ENCODE measurements around the gene PCBD1.

PCBD1 gene

GRCh38 chr10:70911386-70911785 lies 23.0 kb upstream of the PCBD1 start:
- Mint-ChIP-seq H3K9me3 (no peaks in the 10 kb centered on the region), H3K27me3 (no peaks in the 10 kb centered on the region), H3K27ac (no peak overlapping the region), H3K4me1 (ENCODE audit: low read depth) (no peaks in the 10 kb centered on the region), H3K4me3 (no peak overlapping the region), H3K36me3 (ENCODE audit: low read depth) (no peaks in the 10 kb centered on the region)

- H3K9me3 Mint-ChIP-seq, result no peaks in the 10 kb centered on the region
- no peak overlapping the region for H3K4me3 Mint-ChIP-seq
Measured at GRCh38 chr10:70910486-70911341, 22.3 kb upstream of the PCBD1 start.

GRCh38 chr10:70909326-70909935 lies 21.1 kb upstream of the PCBD1 start:
- Mint-ChIP-seq H3K27ac (no peak overlapping the region), H3K9me3 (no peaks in the 10 kb centered on the region), H3K4me1 (ENCODE audit: low read depth) (no peaks in the 10 kb centered on the region), H3K36me3 (ENCODE audit: low read depth) (no peaks in the 10 kb centered on the region), H3K4me3 (no peak overlapping the region), H3K27me3 (no peaks in the 10 kb centered on the region)

More at GRCh38 chr10:70910486-70911341, 22.3 kb upstream of the PCBD1 start:
- Mint-ChIP-seq H3K4me1 (ENCODE audit: low read depth) (no peaks in the 10 kb centered on the region), H3K27ac (no peak overlapping the region), H3K27me3 (no peaks in the 10 kb centered on the region), H3K36me3 (ENCODE audit: low read depth) (no peaks in the 10 kb centered on the region)

GRCh38 chr10:70908406-70909296 lies 20.3 kb upstream of the PCBD1 start:
- Mint-ChIP-seq H3K27me3 (no peaks in the 10 kb centered on the region), H3K4me1 (ENCODE audit: low read depth) (no peaks in the 10 kb centered on the region)

GRCh38 chr10:70907637-70908405 lies 19.5 kb upstream of the PCBD1 start:
- Mint-ChIP-seq H3K4me1 (ENCODE audit: low read depth) (no peaks in the 10 kb centered on the region), H3K36me3 (ENCODE audit: low read depth) (no peaks in the 10 kb centered on the region), H3K9me3 (no peaks in the 10 kb centered on the region), H3K4me3 (no peak overlapping the region), H3K27me3 (peaks cover 2% of the 10 kb centered on the region), H3K27ac (no peak overlapping the region)

More at GRCh38 chr10:70908406-70909296, 20.3 kb upstream of the PCBD1 start:
- Mint-ChIP-seq H3K9me3 (no peaks in the 10 kb centered on the region), H3K36me3 (ENCODE audit: low read depth) (no peaks in the 10 kb centered on the region), H3K27ac (no peak overlapping the region), H3K4me3 (no peak overlapping the region)

- H3K4me3 Mint-ChIP-seq, result no peak overlapping the region
- H3K36me3 Mint-ChIP-seq (ENCODE audit: low read depth), result no peaks in the 10 kb centered on the region
- H3K4me1 Mint-ChIP-seq (ENCODE audit: low read depth), result no peaks in the 10 kb centered on the region
- H3K27ac Mint-ChIP-seq, result no peak overlapping the region
- no peaks in the 10 kb centered on the region for H3K9me3 Mint-ChIP-seq
- H3K27me3 Mint-ChIP-seq, result peaks cover 3% of the 10 kb centered on the region
Measured at GRCh38 chr10:70906953-70907636, 18.7 kb upstream of the PCBD1 start.

GRCh38 chr10:70906031-70906783 lies 17.8 kb upstream of the PCBD1 start:
- no peaks in the 10 kb centered on the region for H3K4me1 Mint-ChIP-seq (ENCODE audit: low read depth)
- H3K27ac Mint-ChIP-seq, result no peak overlapping the region
- H3K4me3 Mint-ChIP-seq, result no peak overlapping the region
- H3K9me3 Mint-ChIP-seq, result no peaks in the 10 kb centered on the region
- peaks cover 3% of the 10 kb centered on the region for H3K27me3 Mint-ChIP-seq
- no peaks in the 10 kb centered on the region for H3K36me3 Mint-ChIP-seq (ENCODE audit: low read depth)

GRCh38 chr10:70905071-70906021 lies 17.0 kb upstream of the PCBD1 start:
- no peak overlapping the region for H3K27ac Mint-ChIP-seq
- peaks cover 3% of the 10 kb centered on the region for H3K27me3 Mint-ChIP-seq
- H3K4me3 Mint-ChIP-seq, result no peak overlapping the region
- H3K4me1 Mint-ChIP-seq (ENCODE audit: low read depth), result no peaks in the 10 kb centered on the region
- H3K36me3 Mint-ChIP-seq (ENCODE audit: low read depth), result no peaks in the 10 kb centered on the region
- no peaks in the 10 kb centered on the region for H3K9me3 Mint-ChIP-seq

- Mint-ChIP-seq H3K27me3 (peaks cover 3% of the 10 kb centered on the region), H3K36me3 (ENCODE audit: low read depth) (no peaks in the 10 kb centered on the region), H3K27ac (no peak overlapping the region), H3K9me3 (no peaks in the 10 kb centered on the region), H3K4me1 (ENCODE audit: low read depth) (no peaks in the 10 kb centered on the region), H3K4me3 (no peak overlapping the region)
Measured at GRCh38 chr10:70903262-70903921, 15.0 kb upstream of the PCBD1 start.

GRCh38 chr10:70902661-70903261 lies 14.4 kb upstream of the PCBD1 start:
- Mint-ChIP-seq H3K4me3 (no peak overlapping the region), H3K9me3 (no peaks in the 10 kb centered on the region), H3K36me3 (ENCODE audit: low read depth) (no peaks in the 10 kb centered on the region), H3K27ac (no peak overlapping the region), H3K4me1 (ENCODE audit: low read depth) (no peaks in the 10 kb centered on the region), H3K27me3 (peaks cover 3% of the 10 kb centered on the region)

GRCh38 chr10:70901276-70901878 lies 13.0 kb upstream of the PCBD1 start:
- Mint-ChIP-seq H3K9me3 (no peaks in the 10 kb centered on the region), H3K4me1 (ENCODE audit: low read depth) (no peaks in the 10 kb centered on the region), H3K27ac (no peak overlapping the region), H3K27me3 (peaks cover 3% of the 10 kb centered on the region), H3K36me3 (ENCODE audit: low read depth) (no peaks in the 10 kb centered on the region), H3K4me3 (no peak overlapping the region)

All from stimulated activated naive CD8-positive, alpha-beta T cell treated with anti-CD3 and anti-CD28 coated beads, Interleukin-15, Interleukin-2, amounts not matched to agents 100 ng/mL and 50 ng/mL, for 24 hours (primary cell).